SJSA1 (cell line): ENCODE results near the gene NTNG2. TPM values are rescaled to one million over a fixed set of nuclear protein-coding genes. Genes with fewer than 3 reads are reported as not detected.

Experiments used
- DNase-seq, 2 experiments: peaks; one replicate each; pipeline ENCODE4 v3.0.0-alpha.2; 2015 to 2020; ENCODE audit warnings: low spot score in 2 of 2, low read depth in 1 of 2
- H3K27ac ChIP-seq: fragments of 250-450 bp; sonication (Bioruptor Pico); 2 replicates; pipeline ENCODE4 v1.5.1; 2020; ENCODE audit warnings: mild to moderate bottlenecking, moderate library complexity
- H3K27me3 ChIP-seq: fragments of 250-450 bp; sonication (Bioruptor Pico); replicated peaks from 2 replicates; pipeline ENCODE4 v1.5.1; 2020; ENCODE audit warnings: mild to moderate bottlenecking, moderate library complexity
- H3K36me3 ChIP-seq: fragments of 250-450 bp; sonication (Bioruptor Pico); 2 replicates; pipeline ENCODE4 v1.5.1; 2020; ENCODE audit warnings: mild to moderate bottlenecking
- H3K4me1 ChIP-seq: fragments of 250-450 bp; sonication (Bioruptor Pico); replicated peaks from 2 replicates; pipeline ENCODE4 v1.6.1; 2021; ENCODE audit warnings: mild to moderate bottlenecking
- H3K4me3 ChIP-seq: fragments of 250-450 bp; sonication (Bioruptor Pico); 2 replicates; pipeline ENCODE4 v1.5.1; 2020; ENCODE audit warnings: mild to moderate bottlenecking
- H3K9me3 ChIP-seq: fragments of 250-450 bp; sonication (Bioruptor Pico); replicated peaks from 2 replicates; pipeline ENCODE4 v1.5.1; 2020; ENCODE audit warnings: mild to moderate bottlenecking
- total RNA-seq: library from RNA; depleted of rRNA; stranded (reverse); fragments of >200 nt; shearing (Covaris generic); gene quantifications from 2 replicates; pipeline ENCODE4 v1.2.3, GENCODE V29; 2014

NTNG2 gene
- total RNA-seq, 1 experiment from 2014 or later, result not detected

- Histone ChIP-seq H3K4me3 (no peak overlapping the region), H3K27me3 (peaks cover 36% of the 10 kb centered on the region), H3K9me3 (no peaks in the 10 kb centered on the region), H3K36me3 (no peaks in the 10 kb centered on the region), H3K27ac (no peak overlapping the region), H3K4me1 (no peaks in the 10 kb centered on the region)
- DNase-seq, result no peak
These were observed 72.7 kb downstream of the NTNG2 start for GRCh38 chr9:132234535-132234934.

GRCh38 chr9:132235125-132235524 is 73.3 kb downstream of the NTNG2 start:
- Histone ChIP-seq H3K9me3 (no peaks in the 10 kb centered on the region), H3K27ac (no peak overlapping the region), H3K4me1 (no peaks in the 10 kb centered on the region), H3K27me3 (peaks cover 42% of the 10 kb centered on the region), H3K4me3 (no peak overlapping the region), H3K36me3 (no peaks in the 10 kb centered on the region)
- no peak for DNase-seq

- Histone ChIP-seq H3K9me3 (no peaks in the 10 kb centered on the region), H3K27me3 (peaks cover 48% of the 10 kb centered on the region)
- DNase-seq, result peak; percentile 61 to 65
These were observed 74.2 kb downstream of the NTNG2 start for GRCh38 chr9:132235894-132236661.

GRCh38 chr9:132236662-132237311 is 74.9 kb downstream of the NTNG2 start:
- Histone ChIP-seq H3K9me3 (no peaks in the 10 kb centered on the region; the same call in 1 of the 2 replicates), H3K4me3 (no peak overlapping the region), H3K4me1 (peaks cover 10% of the 10 kb centered on the region), H3K27ac (no peak overlapping the region), H3K27me3 (peaks cover 53% of the 10 kb centered on the region), H3K36me3 (no peaks in the 10 kb centered on the region)
- DNase-seq, result no peak

More at GRCh38 chr9:132235894-132236661, 74.2 kb downstream of the NTNG2 start:
- Histone ChIP-seq H3K27ac (no peak overlapping the region), H3K4me1 (peaks cover 3% of the 10 kb centered on the region; the same call in 1 of the 2 replicates), H3K4me3 (no peak overlapping the region), H3K36me3 (no peaks in the 10 kb centered on the region)

GRCh38 chr9:132237481-132237880 is 75.6 kb downstream of the NTNG2 start:
- Histone ChIP-seq H3K36me3 (no peaks in the 10 kb centered on the region), H3K27ac (no peak overlapping the region), H3K9me3 (no peaks in the 10 kb centered on the region; the same call in 1 of the 2 replicates), H3K27me3 (peaks cover 50% of the 10 kb centered on the region), H3K4me3 (no peak overlapping the region), H3K4me1 (peaks cover 13% of the 10 kb centered on the region)
- no peak for DNase-seq

- no peak for DNase-seq
- H3K27me3 ChIP-seq, result peaks cover 53% of the 10 kb centered on the region
- H3K27ac ChIP-seq, result no peak overlapping the region
- no peaks in the 10 kb centered on the region; the same call in 1 of the 2 replicates for H3K9me3 ChIP-seq
- H3K36me3 ChIP-seq, result no peaks in the 10 kb centered on the region
- H3K4me3 ChIP-seq, result no peak overlapping the region
- H3K4me1 ChIP-seq, result peaks cover 15% of the 10 kb centered on the region
These were observed 76.4 kb downstream of the NTNG2 start for GRCh38 chr9:132238026-132238972.

GRCh38 chr9:132238992-132239391 is 77.1 kb downstream of the NTNG2 start:
- H3K27me3 ChIP-seq, result peaks cover 52% of the 10 kb centered on the region
- no peak for DNase-seq
- no peaks in the 10 kb centered on the region; the same call in 1 of the 2 replicates for H3K9me3 ChIP-seq
- no peaks in the 10 kb centered on the region for H3K36me3 ChIP-seq
- no peak overlapping the region for H3K4me3 ChIP-seq
- peaks cover 15% of the 10 kb centered on the region for H3K4me1 ChIP-seq
- no peak overlapping the region for H3K27ac ChIP-seq

- no peak overlapping the region for H3K4me3 ChIP-seq
- no peaks in the 10 kb centered on the region for H3K36me3 ChIP-seq
- no peak overlapping the region for H3K27ac ChIP-seq
- peaks cover 48% of the 10 kb centered on the region for H3K27me3 ChIP-seq
- H3K9me3 ChIP-seq, result no peaks in the 10 kb centered on the region; the same call in 1 of the 2 replicates
- no peak for DNase-seq
- H3K4me1 ChIP-seq, result peaks cover 15% of the 10 kb centered on the region
These were observed 77.7 kb downstream of the NTNG2 start for GRCh38 chr9:132239518-132239917.

GRCh38 chr9:132239999-132240840 is 78.4 kb downstream of the NTNG2 start:
- H3K36me3 ChIP-seq, result no peaks in the 10 kb centered on the region
- peaks cover 15% of the 10 kb centered on the region for H3K4me1 ChIP-seq
- H3K27me3 ChIP-seq, result peaks cover 53% of the 10 kb centered on the region
- DNase-seq, result no peak
- H3K4me3 ChIP-seq, result no peak overlapping the region
- H3K9me3 ChIP-seq, result no peaks in the 10 kb centered on the region; the same call in 1 of the 2 replicates
- H3K27ac ChIP-seq, result no peak overlapping the region

GRCh38 chr9:132240841-132241482 is 79.1 kb downstream of the NTNG2 start:
- peaks cover 59% of the 10 kb centered on the region for H3K27me3 ChIP-seq
- no peaks in the 10 kb centered on the region; the same call in 1 of the 2 replicates for H3K9me3 ChIP-seq
- H3K4me3 ChIP-seq, result peak overlapping the region; percentile 37
- H3K27ac ChIP-seq, result no peak overlapping the region
- H3K4me1 ChIP-seq, result peaks cover 15% of the 10 kb centered on the region
- no peaks in the 10 kb centered on the region for H3K36me3 ChIP-seq
- peak in 1 of 2 experiments; percentile 83 for DNase-seq

GRCh38 chr9:132241483-132241839 is 79.6 kb downstream of the NTNG2 start:
- no peaks in the 10 kb centered on the region; the same call in 1 of the 2 replicates for H3K9me3 ChIP-seq
- peak overlapping the region; percentile 37 for H3K4me3 ChIP-seq
- peaks cover 58% of the 10 kb centered on the region for H3K27me3 ChIP-seq
- no peak overlapping the region for H3K27ac ChIP-seq
- DNase-seq, result peak in 1 of 2 experiments; percentile 16
- H3K4me1 ChIP-seq, result peaks cover 15% of the 10 kb centered on the region
- H3K36me3 ChIP-seq, result no peaks in the 10 kb centered on the region

- DNase-seq, result no peak
- Histone ChIP-seq H3K36me3 (no peaks in the 10 kb centered on the region), H3K27ac (no peak overlapping the region), H3K4me1 (peaks cover 15% of the 10 kb centered on the region), H3K27me3 (peaks cover 60% of the 10 kb centered on the region), H3K9me3 (no peaks in the 10 kb centered on the region; the same call in 1 of the 2 replicates), H3K4me3 (peak overlapping the region; percentile 37)
These were observed 80.2 kb downstream of the NTNG2 start for GRCh38 chr9:132241840-132242620.
